ENCODE measurements around the gene METTL9.

- TF ChIP-seq CTCF (conservative IDR thresholded peaks at IDR 0.05; ENCODE audit: low read depth in 2 of 2) (no peak; a peak in 1 of 4 replicates), EZH2 (IDR thresholded peaks at IDR 0.05; ENCODE audit: low read depth, unreplicated experiment) (no peak), POLR2AphosphoS5 (IDR thresholded peaks at IDR 0.05; ENCODE audit: low read depth) (no peak), JUNB (IDR thresholded peaks at IDR 0.05; ENCODE audit: unreplicated experiment) (no peak), STAT1 (IDR thresholded peaks at IDR 0.05; ENCODE audit: unreplicated experiment) (no peak), CREB1 (CRISPR knock-in tag; IDR thresholded peaks at IDR 0.05; ENCODE audit: low read depth) (no peak), REST (IDR thresholded peaks at IDR 0.05; ENCODE audit: unreplicated experiment) (no peak)
Measured at GRCh38 chr16:21653571-21653970, 54.2 kb downstream of the METTL9 start.

Measured in GM23338 (cell line).